Kidney (tissue), 14 donors: ENCODE measurements around the gene SEMA3D. TPM values are rescaled to one million over a fixed set of nuclear protein-coding genes. Genes with fewer than 3 reads are reported as not detected.

Experiments
- DNase-seq, 5 donors: peaks; one replicate each; pipeline ENCODE4 v3.0.0-alpha.2; 2013 to 2020
- FAIRE-seq: peaks from 2 replicates; lab custom pipeline; 2012; peaks lifted over from hg19 to GRCh38; lab: Jason Lieb, UNC
- H3K27ac ChIP-seq, 2 donors: one replicate each; pipeline ENCODE4 v1.7.0; 2013; ENCODE audit warnings: low read depth in 2 of 2, low read length in 2 of 2, inconsistent platforms in 1 of 2
- H3K27me3 ChIP-seq: one replicate; pipeline ENCODE4 v1.7.1; 2013; ENCODE audit warnings: low read length, inconsistent platforms; ENCODE audit not compliant: control insufficient read depth, insufficient read depth
- H3K36me3 ChIP-seq, 3 donors: one replicate each; pipeline versions ENCODE4 v1.7.0 to v1.7.1; 2013; ENCODE audit warnings: low read length in 3 of 3, control low read depth in 1 of 3, inconsistent platforms in 1 of 3; ENCODE audit not compliant: insufficient read depth in 3 of 3, control insufficient read depth in 2 of 3
- H3K4me1 ChIP-seq, 3 donors: one replicate each; pipeline versions ENCODE4 v1.7.0 to v1.7.1; 2013; ENCODE audit warnings: low read length in 3 of 3, inconsistent platforms in 1 of 3, low read depth in 1 of 3; ENCODE audit not compliant: control insufficient read depth in 2 of 3, insufficient read depth in 2 of 3
- H3K4me3 ChIP-seq, 3 donors: one replicate each; pipeline versions ENCODE4 v1.7.0 to v1.8.1; 2013; ENCODE audit warnings: low read length in 3 of 3, control low read depth in 1 of 3, inconsistent platforms in 1 of 3
- H3K9ac ChIP-seq, 3 donors: one replicate each; pipeline versions ENCODE4 v1.7.0 to v1.7.1; 2013; ENCODE audit warnings: low read length in 3 of 3, control low read depth in 1 of 3, inconsistent platforms in 1 of 3
- H3K9me3 ChIP-seq, 3 donors: one replicate each; pipeline versions ENCODE4 v1.7.0 to v1.7.1; 2013; ENCODE audit warnings: low read length in 3 of 3, control low read depth in 1 of 3, inconsistent platforms in 1 of 3; ENCODE audit not compliant: control insufficient read depth in 2 of 3, insufficient read depth in 1 of 3
- CTCF ChIP-seq: IDR thresholded peaks from 3 replicates; pipeline ENCODE4 v1.5.1; 2012; ENCODE audit warnings: mild to moderate bottlenecking, moderate library complexity, borderline replicate concordance; ENCODE audit not compliant: insufficient read depth; ENCODE audit errors: extremely low read depth
- intact Hi-C: fragments of 100-400 bp; cut with DNase I; formaldehyde crosslinking; loops from one replicate; pipeline ENCODE4 v1.11.1; 2022
- polyA plus RNA-seq: library from polyadenylated mRNA; stranded (reverse); fragments of 350-450 nt; fragmentation: Illumina TruSeq; extraction: RNeasy Lipid Tissue Mini Kit (QIAGEN cat#74804); gene quantifications from one replicate; pipeline ENCODE4 v1.2.3, GENCODE V29; 2014; ENCODE audit warnings: low read depth, low replicate concordance; ENCODE audit not compliant: insufficient read depth
- total RNA-seq: library from RNA; stranded (reverse); fragmentation: NEBNext Ultra II Directional; extraction: Animal tissue kit (Norgen Biotek cat#: 25700); gene quantifications from one replicate; pipeline ENCODE4 v1.2.1, GENCODE V29; 2021
- donor health status: control.
- donor health status: control.
- donor health status: control.
- donor health status: control.
- donor health status: control.
- donor health status: DM: yes; HTN: yes; CAD: no.
- donor health status: Normal renal cell carcinoma (clear cell type).

SEMA3D gene
- total and polyA plus RNA-seq, 2 donors from 2014 or later: 0.82 to 17.5 TPM

GRCh38 chr7:85115006-85115405 is 71.8 kb downstream of the SEMA3D start:
- no peaks in the 10 kb centered on the region for H3K36me3 ChIP-seq
- H3K9me3 ChIP-seq: no peaks in the 10 kb centered on the region
- H3K4me1 ChIP-seq: no peaks in the 10 kb centered on the region
- H3K27ac ChIP-seq: no peak overlapping the region
- H3K4me3 ChIP-seq: no peak overlapping the region
- no peak for DNase-seq
- no peak overlapping the region for H3K9ac ChIP-seq
- H3K27me3 ChIP-seq: no peaks in the 10 kb centered on the region
- TF ChIP-seq CTCF: no peak
- intact Hi-C loops: no loop called here
- FAIRE-seq: no peak

- FAIRE-seq: no peak
Measured at GRCh38 chr7:85114342-85114741, 72.5 kb downstream of the SEMA3D start.

GRCh38 chr7:85111761-85112160 is 75.1 kb downstream of the SEMA3D start:
- no peaks in the 10 kb centered on the region for H3K9me3 ChIP-seq
- FAIRE-seq (no peak), DNase-seq (no peak)
- no peak overlapping the region for H3K4me3 ChIP-seq
- intact Hi-C loops: no loop called here
- no peak for TF ChIP-seq CTCF
- no peak overlapping the region for H3K27ac ChIP-seq
- no peaks in the 10 kb centered on the region for H3K4me1 ChIP-seq
- no peak overlapping the region for H3K9ac ChIP-seq
- no peaks in the 10 kb centered on the region for H3K36me3 ChIP-seq
- H3K27me3 ChIP-seq: no peaks in the 10 kb centered on the region

More at GRCh38 chr7:85114342-85114741, 72.5 kb downstream of the SEMA3D start:
- TF ChIP-seq CTCF: no peak
- Histone ChIP-seq H3K27me3 (no peaks in the 10 kb centered on the region), H3K4me1 (no peaks in the 10 kb centered on the region), H3K9me3 (no peaks in the 10 kb centered on the region), H3K27ac (no peak overlapping the region), H3K36me3 (no peaks in the 10 kb centered on the region), H3K9ac (no peak overlapping the region), H3K4me3 (no peak overlapping the region)
- intact Hi-C loops: no loop called here
- no peak for DNase-seq

- DNase-seq (no peak), FAIRE-seq (no peak)
- H3K9me3 ChIP-seq: no peaks in the 10 kb centered on the region
- intact Hi-C loops: no loop called here
- H3K9ac ChIP-seq: no peak overlapping the region
- TF ChIP-seq CTCF: no peak
- no peak overlapping the region for H3K27ac ChIP-seq
- no peaks in the 10 kb centered on the region for H3K27me3 ChIP-seq
- H3K4me1 ChIP-seq: no peaks in the 10 kb centered on the region
- H3K4me3 ChIP-seq: no peak overlapping the region
- H3K36me3 ChIP-seq: no peaks in the 10 kb centered on the region
Measured at GRCh38 chr7:85106719-85107118, 80.1 kb downstream of the SEMA3D start.
